GM23338 (cell line): ENCODE results near the gene PSMD8. TPM values are rescaled to one million over a fixed set of nuclear protein-coding genes. Genes with fewer than 3 reads are reported as not detected.

Source experiments
- ATAC-seq: fragments of 200-7000 bp; cut with Tn5 transposase; 3 replicates; pipeline ENCODE4 v1.9.1; 2020
- DNase-seq: peaks from one replicate; pipeline ENCODE4 v3.0.0-alpha.2; 2015; ENCODE audit warnings: low spot score
- H2AFZ ChIP-seq: fragments of 200-600 bp; sonication (generic); 2 replicates; pipeline ENCODE4 v1.8.0; 2016; ENCODE audit warnings: antibody characterized with exemption, mild to moderate bottlenecking, moderate library complexity
- H3F3A ChIP-seq: fragments of 200-600 bp; sonication (generic); replicated peaks from 2 replicates; pipeline ENCODE4 v1.8.0; 2017; ENCODE audit warnings: antibody characterized with exemption, mixed run types, low read depth
- H3K27ac ChIP-seq: fragments of 200-600 bp; sonication (generic); 2 replicates; pipeline ENCODE4 v1.6.1; 2016; ENCODE audit warnings: low read depth
- H3K27me3 ChIP-seq: fragments of 200-600 bp; sonication (generic); 2 replicates; pipeline ENCODE4 v1.8.0; 2016; ENCODE audit warnings: mild to moderate bottlenecking, mixed run types, moderate library complexity; ENCODE audit not compliant: insufficient read depth
- H3K36me3 ChIP-seq: fragments of 200-600 bp; sonication (generic); 2 replicates; pipeline ENCODE4 v1.8.0; 2016; ENCODE audit warnings: mild to moderate bottlenecking; ENCODE audit not compliant: insufficient read depth
- H3K4me1 ChIP-seq: fragments of 200-600 bp; sonication (generic); 2 replicates; pipeline ENCODE4 v1.8.0; 2016; ENCODE audit warnings: mild to moderate bottlenecking, moderate library complexity; ENCODE audit not compliant: insufficient read depth
- H3K4me2 ChIP-seq: fragments of 200-600 bp; sonication (generic); 2 replicates; pipeline ENCODE4 v1.7.1; 2017; ENCODE audit warnings: mixed run types
- H3K4me3 ChIP-seq: fragments of 200-600 bp; sonication (generic); 2 replicates; pipeline ENCODE4 v1.6.1; 2016; ENCODE audit warnings: mixed run types
- H3K79me2 ChIP-seq: fragments of 200-600 bp; sonication (generic); replicated peaks from 2 replicates; pipeline ENCODE4 v1.8.0; 2017; ENCODE audit warnings: mild to moderate bottlenecking; ENCODE audit not compliant: insufficient read depth
- H3K9me2 ChIP-seq: fragments of 200-600 bp; sonication (generic); 2 replicates; pipeline ENCODE4 v1.8.0; 2017; ENCODE audit not compliant: insufficient read depth
- H4K20me1 ChIP-seq: fragments of 200-600 bp; sonication (generic); replicated peaks from 2 replicates; pipeline ENCODE4 v1.8.0; 2017; ENCODE audit warnings: mild to moderate bottlenecking; ENCODE audit not compliant: insufficient read depth
- H3K27ac Mint-ChIP-seq: 2 replicates; pipeline ENCODE4 v1.8.0; 2020; ENCODE audit warnings: inconsistent platforms, mild to moderate bottlenecking, moderate library complexity, mixed read lengths
- H3K27me3 Mint-ChIP-seq: 3 replicates; pipeline ENCODE4 v1.8.0; 2022; ENCODE audit warnings: low read depth, mild to moderate bottlenecking, moderate library complexity, mixed read lengths, inconsistent platforms; ENCODE audit not compliant: insufficient read depth, poor library complexity
- H3K36me3 Mint-ChIP-seq: 3 replicates; pipeline ENCODE4 v1.8.0; 2021; ENCODE audit warnings: low read depth, mild to moderate bottlenecking, inconsistent platforms, moderate library complexity, mixed read lengths
- H3K4me1 Mint-ChIP-seq: 3 replicates; pipeline ENCODE4 v1.8.0; 2020; ENCODE audit warnings: mild to moderate bottlenecking, inconsistent platforms, mixed read lengths
- H3K4me3 Mint-ChIP-seq: 3 replicates; pipeline ENCODE4 v1.8.0; 2021; ENCODE audit warnings: moderate library complexity, mild to moderate bottlenecking, inconsistent platforms, mixed read lengths
- H3K9me3 Mint-ChIP-seq: 3 replicates; pipeline ENCODE4 v1.8.0; 2020; ENCODE audit warnings: moderate library complexity, mild to moderate bottlenecking, inconsistent platforms, mixed read lengths
- CREB1 ChIP-seq: fragments of 250-450 bp; sonication (Bioruptor Pico); IDR thresholded peaks from 2 replicates; pipeline ENCODE4 v1.5.0; 2020; ENCODE audit warnings: low read depth, mild to moderate bottlenecking, moderate library complexity
- ETS1 ChIP-seq: IDR thresholded peaks from 2 replicates; pipeline ENCODE4 v1.6.1; 2016; ENCODE audit warnings: antibody characterized with exemption
- EZH2 ChIP-seq: fragments of 200-600 bp; sonication (generic); IDR thresholded peaks from one replicate; pipeline ENCODE4 v1.8.0; 2017; ENCODE audit warnings: antibody characterized with exemption, mild to moderate bottlenecking, low read depth; ENCODE audit not compliant: unreplicated experiment
- EZH2phosphoT487 ChIP-seq: fragments of 200-600 bp; sonication (generic); IDR thresholded peaks from one replicate; pipeline ENCODE4 v1.8.1; 2018; ENCODE audit warnings: antibody characterized with exemption; ENCODE audit not compliant: unreplicated experiment
- JUNB ChIP-seq: IDR thresholded peaks from one replicate; pipeline ENCODE4 v1.6.1; 2016; ENCODE audit warnings: antibody characterized with exemption; ENCODE audit not compliant: unreplicated experiment
- NANOG ChIP-seq: IDR thresholded peaks from 2 replicates; pipeline ENCODE4 v1.6.1; 2016; ENCODE audit warnings: antibody characterized with exemption, borderline replicate concordance
- POLR2AphosphoS5 ChIP-seq: IDR thresholded peaks from 2 replicates; pipeline ENCODE4 v1.6.1; 2016; ENCODE audit warnings: antibody characterized with exemption, low read depth
- STAT1 ChIP-seq: IDR thresholded peaks from one replicate; pipeline ENCODE4 v1.6.1; 2016; ENCODE audit warnings: antibody characterized with exemption; ENCODE audit not compliant: unreplicated experiment
- ZNF114 ChIP-seq: fragments of 250-450 bp; sonication (Bioruptor Pico); IDR thresholded peaks from 2 replicates; pipeline ENCODE4 v1.5.0; 2020; ENCODE audit warnings: mild to moderate bottlenecking, moderate library complexity
- ZNF331 ChIP-seq: fragments of 250-450 bp; sonication (Bioruptor Pico); IDR thresholded peaks from 2 replicates; pipeline ENCODE4 v1.5.0; 2020; ENCODE audit warnings: low read depth, mild to moderate bottlenecking, moderate library complexity
- ZNF462 ChIP-seq: fragments of 250-450 bp; sonication (Bioruptor Pico); IDR thresholded peaks from 2 replicates; pipeline ENCODE4 v1.5.0; 2020; ENCODE audit warnings: mild to moderate bottlenecking, moderate library complexity
- polyA plus RNA-seq: library from polyadenylated mRNA; unstranded; fragments of >200 nt; fragmentation: Nextera tagmentation; extraction: Ambion mirVana; gene quantifications from 2 replicates; pipeline ENCODE4 v1.2.1, GENCODE V29; 2016
- total RNA-seq: library from RNA; depleted of rRNA; stranded (reverse); fragments of >200 nt; shearing (Covaris generic); gene quantifications from 2 replicates; pipeline ENCODE4 v1.2.3, GENCODE V29; 2014
- TF ChIP-seq, protein P1 (sequence below), 2 experiments: fragments of 200-600 bp in 1 of 2; sonication (generic) in 1 of 2; conservative IDR thresholded peaks; 2 replicates each; pipeline versions ENCODE4 v1.5.1 to v1.6.1; 2016 to 2017; ENCODE audit warnings: antibody characterized with exemption in 2 of 2, low read depth in 2 of 2, mild to moderate bottlenecking in 2 of 2, moderate library complexity in 1 of 2
- TF ChIP-seq, protein P2 (sequence below): IDR thresholded peaks from one replicate; pipeline ENCODE4 v1.6.1; 2018; ENCODE audit warnings: antibody characterized with exemption; ENCODE audit not compliant: unreplicated experiment

Gene PSMD8
- total and polyA plus RNA-seq, 2 experiments from 2014 or later: 129 to 241 TPM

DNA sequence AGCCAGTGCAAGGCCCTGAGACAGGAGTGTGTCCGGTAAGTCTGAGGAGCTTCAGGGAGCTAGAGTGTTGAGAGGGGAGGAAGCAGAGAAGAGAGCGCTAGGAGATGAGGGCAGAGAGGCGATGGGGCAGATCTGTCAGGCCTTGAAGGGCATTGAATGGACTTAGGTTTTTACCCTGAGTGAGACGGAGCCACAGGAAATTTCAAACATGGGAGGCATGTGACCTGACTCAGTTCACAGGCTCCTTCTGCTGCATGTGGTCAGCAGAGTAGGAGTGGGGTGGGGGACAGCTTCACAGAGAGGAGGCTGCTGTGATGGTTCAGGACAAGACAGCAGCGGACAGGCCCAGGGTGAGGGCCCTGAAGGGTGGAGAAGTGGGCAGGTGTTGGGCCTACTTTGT is 26.0 kb downstream of the PSMD8 start:
- no peak overlapping the region for H3K4me2 ChIP-seq
- H4K20me1 ChIP-seq: no peaks in the 10 kb centered on the region; the same call in 1 of the 2 replicates
- ATAC-seq (no peak), DNase-seq (no peak)
- no peaks in the 10 kb centered on the region for H3K36me3 ChIP-seq
- Mint-ChIP-seq H3K36me3 (peaks cover 9% of the 10 kb centered on the region), H3K4me1 (0 out of 3 replicates have a peak, but pooled peaks cover 6% of the 10 kb centered on the region), H3K4me3 (no peak overlapping the region; the same call in 2 of the 3 replicates), H3K27me3 (peaks cover 57% of the 10 kb centered on the region), H3K9me3 (peaks cover 4% of the 10 kb centered on the region; the same call in 2 of the 3 replicates), H3K27ac (no peak overlapping the region)
- H3K27me3 ChIP-seq: peaks cover 73% of the 10 kb centered on the region
- no peak overlapping the region for H2AFZ ChIP-seq
- no peaks in the 10 kb centered on the region for H3K79me2 ChIP-seq
- TF ChIP-seq ZNF462 (CRISPR knock-in tag) (no peak), CREB1 (CRISPR knock-in tag) (no peak), ETS1 (no peak), STAT1 (no peak), EZH2phosphoT487 (no peak), EZH2 (no peak), ZNF331 (CRISPR knock-in tag) (no peak), JUNB (no peak), POLR2AphosphoS5 (no peak), ZNF114 (CRISPR knock-in tag) (no peak), NANOG (no peak)
- TF ChIP-seq, protein P1, sequence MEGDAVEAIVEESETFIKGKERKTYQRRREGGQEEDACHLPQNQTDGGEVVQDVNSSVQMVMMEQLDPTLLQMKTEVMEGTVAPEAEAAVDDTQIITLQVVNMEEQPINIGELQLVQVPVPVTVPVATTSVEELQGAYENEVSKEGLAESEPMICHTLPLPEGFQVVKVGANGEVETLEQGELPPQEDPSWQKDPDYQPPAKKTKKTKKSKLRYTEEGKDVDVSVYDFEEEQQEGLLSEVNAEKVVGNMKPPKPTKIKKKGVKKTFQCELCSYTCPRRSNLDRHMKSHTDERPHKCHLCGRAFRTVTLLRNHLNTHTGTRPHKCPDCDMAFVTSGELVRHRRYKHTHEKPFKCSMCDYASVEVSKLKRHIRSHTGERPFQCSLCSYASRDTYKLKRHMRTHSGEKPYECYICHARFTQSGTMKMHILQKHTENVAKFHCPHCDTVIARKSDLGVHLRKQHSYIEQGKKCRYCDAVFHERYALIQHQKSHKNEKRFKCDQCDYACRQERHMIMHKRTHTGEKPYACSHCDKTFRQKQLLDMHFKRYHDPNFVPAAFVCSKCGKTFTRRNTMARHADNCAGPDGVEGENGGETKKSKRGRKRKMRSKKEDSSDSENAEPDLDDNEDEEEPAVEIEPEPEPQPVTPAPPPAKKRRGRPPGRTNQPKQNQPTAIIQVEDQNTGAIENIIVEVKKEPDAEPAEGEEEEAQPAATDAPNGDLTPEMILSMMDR (conservative IDR thresholded peaks at IDR 0.05; ENCODE audit: low read depth in 2 of 2): no peak
- TF ChIP-seq, protein P2, sequence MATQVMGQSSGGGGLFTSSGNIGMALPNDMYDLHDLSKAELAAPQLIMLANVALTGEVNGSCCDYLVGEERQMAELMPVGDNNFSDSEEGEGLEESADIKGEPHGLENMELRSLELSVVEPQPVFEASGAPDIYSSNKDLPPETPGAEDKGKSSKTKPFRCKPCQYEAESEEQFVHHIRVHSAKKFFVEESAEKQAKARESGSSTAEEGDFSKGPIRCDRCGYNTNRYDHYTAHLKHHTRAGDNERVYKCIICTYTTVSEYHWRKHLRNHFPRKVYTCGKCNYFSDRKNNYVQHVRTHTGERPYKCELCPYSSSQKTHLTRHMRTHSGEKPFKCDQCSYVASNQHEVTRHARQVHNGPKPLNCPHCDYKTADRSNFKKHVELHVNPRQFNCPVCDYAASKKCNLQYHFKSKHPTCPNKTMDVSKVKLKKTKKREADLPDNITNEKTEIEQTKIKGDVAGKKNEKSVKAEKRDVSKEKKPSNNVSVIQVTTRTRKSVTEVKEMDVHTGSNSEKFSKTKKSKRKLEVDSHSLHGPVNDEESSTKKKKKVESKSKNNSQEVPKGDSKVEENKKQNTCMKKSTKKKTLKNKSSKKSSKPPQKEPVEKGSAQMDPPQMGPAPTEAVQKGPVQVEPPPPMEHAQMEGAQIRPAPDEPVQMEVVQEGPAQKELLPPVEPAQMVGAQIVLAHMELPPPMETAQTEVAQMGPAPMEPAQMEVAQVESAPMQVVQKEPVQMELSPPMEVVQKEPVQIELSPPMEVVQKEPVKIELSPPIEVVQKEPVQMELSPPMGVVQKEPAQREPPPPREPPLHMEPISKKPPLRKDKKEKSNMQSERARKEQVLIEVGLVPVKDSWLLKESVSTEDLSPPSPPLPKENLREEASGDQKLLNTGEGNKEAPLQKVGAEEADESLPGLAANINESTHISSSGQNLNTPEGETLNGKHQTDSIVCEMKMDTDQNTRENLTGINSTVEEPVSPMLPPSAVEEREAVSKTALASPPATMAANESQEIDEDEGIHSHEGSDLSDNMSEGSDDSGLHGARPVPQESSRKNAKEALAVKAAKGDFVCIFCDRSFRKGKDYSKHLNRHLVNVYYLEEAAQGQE: no peak
- H3K4me1 ChIP-seq: no peaks in the 10 kb centered on the region
- H3K4me3 ChIP-seq: no peak overlapping the region
- H3K27ac ChIP-seq: no peak overlapping the region
- H3K9me2 ChIP-seq: peaks cover 6% of the 10 kb centered on the region; the same call in 1 of the 2 replicates
- H3F3A ChIP-seq: 0 out of 2 replicates have a peak, but pooled peaks cover 5% of the 10 kb centered on the region
